SU-DHL-6 (cell line): ENCODE results near the gene OSBPL5.

Source experiments
- H2AFZ ChIP-seq: fragments of 200-600 bp; sonication (generic); 2 replicates; pipeline ENCODE4 v1.6.1; 2014; ENCODE audit warnings: low read depth, mild to moderate bottlenecking, moderate library complexity, mixed read lengths, antibody characterized with exemption, low read length; ENCODE audit not compliant: severe bottlenecking
- H3F3A ChIP-seq: fragments of 200-600 bp; shearing (Covaris generic); 2 replicates; pipeline ENCODE4 v1.6.0; 2016; ENCODE audit warnings: antibody characterized with exemption, mild to moderate bottlenecking; ENCODE audit not compliant: insufficient read depth
- H3K27ac ChIP-seq: fragments of 200-600 bp; sonication (generic); 2 replicates; pipeline ENCODE4 v1.5.1; 2016; ENCODE audit warnings: low read depth, mild to moderate bottlenecking, low read length, moderate library complexity, mixed read lengths
- H3K27me3 ChIP-seq: fragments of 200-600 bp; sonication (generic), shearing (Covaris generic); 2 replicates; pipeline ENCODE4 v1.6.0; 2014; ENCODE audit warnings: mild to moderate bottlenecking, low read length
- H3K36me3 ChIP-seq: fragments of 200-600 bp; sonication (generic); 2 replicates; pipeline ENCODE4 v1.6.1; 2014; ENCODE audit warnings: mild to moderate bottlenecking, low read length, mixed read lengths
- H3K4me2 ChIP-seq: fragments of 300-600, 200-600 bp; shearing (Covaris generic), sonication (generic); 2 replicates; pipeline ENCODE4 v1.6.0; 2014; ENCODE audit warnings: low read length, low read depth, mild to moderate bottlenecking; ENCODE audit not compliant: poor library complexity, severe bottlenecking
- H3K4me3 ChIP-seq: fragments of 200-600 bp; sonication (generic); 2 replicates; pipeline ENCODE4 v1.5.1; 2014; ENCODE audit warnings: antibody characterized with exemption, low read length, mild to moderate bottlenecking, mixed read lengths; ENCODE audit not compliant: insufficient read depth, poor library complexity, severe bottlenecking
- H3K79me2 ChIP-seq: fragments of 200-600 bp; sonication (generic); 2 replicates; pipeline ENCODE4 v1.6.1; 2014; ENCODE audit warnings: mild to moderate bottlenecking, low read length, moderate library complexity; ENCODE audit not compliant: insufficient read depth
- H3K9ac ChIP-seq: fragments of 200-600 bp; sonication (generic); 2 replicates; pipeline ENCODE4 v1.7.0; 2014; ENCODE audit warnings: mild to moderate bottlenecking, low read length
- H3K9me2 ChIP-seq: fragments of 200-600 bp; sonication (generic); replicated peaks from 2 replicates; pipeline ENCODE4 v1.6.1; 2014; ENCODE audit warnings: low read length; ENCODE audit not compliant: insufficient read depth
- H3K9me3 ChIP-seq: fragments of 200-600 bp; sonication (generic); 2 replicates; pipeline ENCODE4 v1.6.1; 2014; ENCODE audit warnings: low read length, mixed read lengths; ENCODE audit not compliant: insufficient read depth
- H4K20me1 ChIP-seq: fragments of 200-600 bp; sonication (generic); 2 replicates; pipeline ENCODE4 v1.6.1; 2014; ENCODE audit warnings: low read depth, mild to moderate bottlenecking, antibody characterized with exemption, low read length, moderate library complexity, mixed read lengths
- EZH2phosphoT487 ChIP-seq: fragments of 200-600 bp; sonication (generic), shearing (Covaris generic); conservative IDR thresholded peaks from 2 replicates; pipeline ENCODE4 v1.6.1; 2018; ENCODE audit warnings: mild to moderate bottlenecking, antibody characterized with exemption, low read length, moderate library complexity, mixed read lengths
- TF ChIP-seq, protein P1 (sequence below): fragments of 200-600 bp; sonication (generic); IDR thresholded peaks from one replicate; pipeline ENCODE4 v1.5.1; 2017; ENCODE audit warnings: antibody characterized with exemption, mild to moderate bottlenecking, low read length, moderate library complexity; ENCODE audit not compliant: insufficient read depth, poor library complexity, severe bottlenecking

Gene OSBPL5

DNA sequence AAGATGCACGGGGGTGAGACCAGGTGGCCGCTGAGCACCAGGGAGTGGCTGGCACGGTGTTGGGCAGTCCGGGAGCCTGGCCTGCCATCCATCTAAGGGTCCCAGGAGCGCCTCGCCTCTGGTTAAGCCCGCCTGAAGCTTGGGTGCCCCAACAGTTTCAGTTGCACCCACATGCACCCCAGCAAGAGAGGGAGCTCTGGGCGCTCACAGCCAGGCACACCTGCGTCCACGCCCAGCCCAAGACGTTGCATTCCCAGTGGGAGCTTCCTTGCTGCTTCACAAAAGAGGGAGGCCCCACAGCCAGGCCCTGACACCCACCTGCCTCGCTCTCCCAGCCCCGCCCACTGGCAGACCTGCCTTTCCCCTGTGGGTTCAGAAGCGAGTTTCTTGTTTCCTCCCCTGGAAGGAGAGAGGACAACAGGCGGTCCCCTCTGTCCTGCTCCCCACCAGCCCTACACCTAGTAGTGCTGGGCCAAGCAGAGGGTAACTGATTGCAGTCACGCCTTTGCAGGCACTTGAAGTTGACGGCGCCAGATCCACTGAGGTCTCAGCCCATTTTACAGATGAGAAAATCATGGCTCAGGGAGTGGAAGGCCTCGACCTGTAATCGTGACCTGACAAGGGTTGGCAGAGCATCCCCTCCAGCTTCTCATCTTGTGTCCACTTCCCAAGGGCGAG, 35.4 kb downstream of the OSBPL5 start:
- Histone ChIP-seq H3K9me2 (no peaks in the 10 kb centered on the region), H3K36me3 (no peaks in the 10 kb centered on the region), H3K27me3 (no peaks in the 10 kb centered on the region), H3K27ac (no peak overlapping the region), H3K79me2 (no peaks in the 10 kb centered on the region), H4K20me1 (no peaks in the 10 kb centered on the region), H3K4me2 (no peak overlapping the region), H2AFZ (no peak overlapping the region), H3K4me3 (no peak overlapping the region), H3K9me3 (no peaks in the 10 kb centered on the region), H3K9ac (no peak overlapping the region), H3F3A (no peaks in the 10 kb centered on the region)
- TF ChIP-seq, protein P1, sequence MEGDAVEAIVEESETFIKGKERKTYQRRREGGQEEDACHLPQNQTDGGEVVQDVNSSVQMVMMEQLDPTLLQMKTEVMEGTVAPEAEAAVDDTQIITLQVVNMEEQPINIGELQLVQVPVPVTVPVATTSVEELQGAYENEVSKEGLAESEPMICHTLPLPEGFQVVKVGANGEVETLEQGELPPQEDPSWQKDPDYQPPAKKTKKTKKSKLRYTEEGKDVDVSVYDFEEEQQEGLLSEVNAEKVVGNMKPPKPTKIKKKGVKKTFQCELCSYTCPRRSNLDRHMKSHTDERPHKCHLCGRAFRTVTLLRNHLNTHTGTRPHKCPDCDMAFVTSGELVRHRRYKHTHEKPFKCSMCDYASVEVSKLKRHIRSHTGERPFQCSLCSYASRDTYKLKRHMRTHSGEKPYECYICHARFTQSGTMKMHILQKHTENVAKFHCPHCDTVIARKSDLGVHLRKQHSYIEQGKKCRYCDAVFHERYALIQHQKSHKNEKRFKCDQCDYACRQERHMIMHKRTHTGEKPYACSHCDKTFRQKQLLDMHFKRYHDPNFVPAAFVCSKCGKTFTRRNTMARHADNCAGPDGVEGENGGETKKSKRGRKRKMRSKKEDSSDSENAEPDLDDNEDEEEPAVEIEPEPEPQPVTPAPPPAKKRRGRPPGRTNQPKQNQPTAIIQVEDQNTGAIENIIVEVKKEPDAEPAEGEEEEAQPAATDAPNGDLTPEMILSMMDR, result no peak
- TF ChIP-seq EZH2phosphoT487, result no peak

DNA sequence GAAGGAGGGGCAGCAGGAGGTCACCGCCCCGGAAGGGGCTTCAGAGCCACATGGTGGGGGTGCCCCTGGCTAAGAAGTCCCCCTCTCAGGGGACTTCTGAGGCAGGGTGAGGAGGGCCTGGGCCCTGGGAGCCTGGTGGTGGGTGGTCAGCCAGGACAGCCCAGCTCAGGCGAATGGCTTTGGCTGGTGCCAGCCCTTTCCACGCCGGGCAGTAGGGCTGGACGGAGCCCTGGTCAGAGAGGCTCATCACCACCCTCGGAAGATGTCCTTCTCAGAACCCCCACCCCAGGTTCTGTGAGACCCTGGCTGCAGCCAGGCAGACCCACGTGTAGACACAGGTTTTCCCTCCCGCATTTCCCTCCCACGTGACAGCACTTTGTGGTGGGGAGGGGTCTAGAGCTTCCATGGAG, 35.9 kb downstream of the OSBPL5 start:
- no peak overlapping the region for H3K4me2 ChIP-seq
- TF ChIP-seq, protein P1, result no peak
- TF ChIP-seq EZH2phosphoT487, result no peak

DNA sequence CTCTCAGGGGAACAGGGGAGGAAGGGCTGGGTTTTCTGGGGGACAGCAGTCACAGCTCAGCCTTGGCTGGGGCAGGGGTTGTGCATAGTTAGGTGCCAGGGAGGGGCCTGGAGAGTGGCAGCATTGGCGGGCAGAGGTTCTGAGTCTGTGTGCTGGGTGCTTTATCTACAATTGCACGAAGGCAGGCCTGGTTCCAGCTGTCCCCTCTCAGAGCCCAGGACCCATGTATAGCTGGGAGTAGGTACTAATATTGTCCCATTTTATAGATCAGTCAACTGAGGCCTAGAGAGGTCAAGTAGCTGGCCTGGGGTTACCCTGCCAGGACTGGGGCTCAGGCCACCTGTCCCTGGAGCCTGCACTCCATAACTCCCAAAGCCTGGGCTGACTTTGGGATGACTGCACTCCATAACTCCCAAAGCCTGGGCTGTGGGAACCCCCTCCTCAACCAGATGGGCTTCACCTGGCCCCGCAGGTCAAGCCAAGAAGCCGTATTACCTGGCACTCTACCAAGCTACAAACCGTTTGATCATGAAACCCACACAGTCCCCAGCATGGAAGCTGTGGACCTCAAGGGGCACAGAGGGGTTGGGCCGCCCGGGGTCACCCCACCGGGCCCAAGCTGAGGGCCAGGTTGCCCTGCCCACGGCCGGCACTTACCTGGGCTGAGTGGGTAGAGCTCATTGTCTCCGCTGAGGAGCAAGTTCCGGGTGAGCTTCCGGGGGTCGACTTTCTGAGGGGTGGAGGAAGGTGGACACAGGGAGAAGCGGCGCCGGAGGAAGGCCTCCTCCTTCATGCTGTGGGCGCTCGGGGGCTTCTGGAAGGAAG, 36.5 kb downstream of the OSBPL5 start:
- Histone ChIP-seq H3F3A (no peaks in the 10 kb centered on the region), H2AFZ (no peak overlapping the region), H3K9me3 (no peaks in the 10 kb centered on the region), H3K4me3 (no peak overlapping the region), H3K27ac (no peak overlapping the region), H3K27me3 (no peaks in the 10 kb centered on the region), H3K4me2 (no peak overlapping the region), H3K9me2 (no peaks in the 10 kb centered on the region), H3K9ac (no peak overlapping the region), H3K36me3 (no peaks in the 10 kb centered on the region), H4K20me1 (no peaks in the 10 kb centered on the region), H3K79me2 (no peaks in the 10 kb centered on the region)
- TF ChIP-seq, protein P1, result no peak
- no peak for TF ChIP-seq EZH2phosphoT487

More for the DNA sequence above, 35.9 kb downstream of the OSBPL5 start:
- Histone ChIP-seq H3K27me3 (no peaks in the 10 kb centered on the region), H4K20me1 (no peaks in the 10 kb centered on the region), H3K9me3 (no peaks in the 10 kb centered on the region), H2AFZ (no peak overlapping the region), H3K36me3 (no peaks in the 10 kb centered on the region), H3K9ac (no peak overlapping the region), H3K9me2 (no peaks in the 10 kb centered on the region), H3F3A (no peaks in the 10 kb centered on the region), H3K27ac (no peak overlapping the region), H3K79me2 (no peaks in the 10 kb centered on the region), H3K4me3 (no peak overlapping the region)
